SK-N-SH treated with all-trans-retinoic acid at 6 μM for 48 hours (cell line): ENCODE measurements around the gene DPYD.

Experiments used
- ATAC-seq: fragments of 200-7000 bp; cut with Tn5 transposase; 3 replicates; pipeline ENCODE4 v1.9.1; 2020; ENCODE audit warnings: mild to moderate bottlenecking, moderate library complexity
- BACH2 ChIP-seq: fragments of 250-450 bp; sonication (Bioruptor Pico); IDR thresholded peaks from 2 replicates; pipeline ENCODE4 v1.9.0; 2021; ENCODE audit warnings: mild to moderate bottlenecking, borderline replicate concordance
- CSDC2 ChIP-seq: fragments of 250-450 bp; sonication (Bioruptor Pico); IDR thresholded peaks from 2 replicates; pipeline ENCODE4 v1.5.0; 2020; ENCODE audit warnings: mild to moderate bottlenecking, moderate library complexity
- GLIS3 ChIP-seq: fragments of 250-450 bp; sonication (Bioruptor Pico); IDR thresholded peaks from 2 replicates; pipeline ENCODE4 v1.5.0; 2020; ENCODE audit warnings: mild to moderate bottlenecking, moderate library complexity
- ISL1 ChIP-seq: fragments of 250-450 bp; sonication (Bioruptor Pico); IDR thresholded peaks from 2 replicates; pipeline ENCODE4 v2.1.2; 2022; ENCODE audit warnings: mild to moderate bottlenecking, moderate library complexity
- OSR1 ChIP-seq: fragments of 250-450 bp; sonication (Bioruptor Pico); IDR thresholded peaks from 2 replicates; pipeline ENCODE4 v1.8.0; 2022; ENCODE audit warnings: moderate library complexity, mild to moderate bottlenecking, inconsistent platforms
- PPARA ChIP-seq: fragments of 250-450 bp; sonication (Bioruptor Pico); IDR thresholded peaks from 2 replicates; pipeline ENCODE4 v1.5.0; 2020; ENCODE audit warnings: mild to moderate bottlenecking, borderline replicate concordance
- RARB ChIP-seq: fragments of 250-450 bp; sonication (Bioruptor Pico); IDR thresholded peaks from 2 replicates; pipeline ENCODE4 v1.8.0; 2021; ENCODE audit warnings: mild to moderate bottlenecking, moderate library complexity
- SNAI2 ChIP-seq: fragments of 250-450 bp; sonication (Bioruptor Pico); IDR thresholded peaks from 2 replicates; pipeline ENCODE4 v1.5.0; 2020; ENCODE audit warnings: mild to moderate bottlenecking, moderate library complexity
- TOX ChIP-seq: fragments of 250-450 bp; sonication (Bioruptor Pico); IDR thresholded peaks from 2 replicates; pipeline ENCODE4 v1.8.0; 2021; ENCODE audit warnings: mild to moderate bottlenecking, moderate library complexity, borderline replicate concordance
- ZC3H10 ChIP-seq: fragments of 250-450 bp; sonication (Bioruptor Pico); IDR thresholded peaks from 2 replicates; pipeline ENCODE4 v1.5.1; 2021; ENCODE audit warnings: mild to moderate bottlenecking, moderate library complexity
- ZFP3 ChIP-seq: fragments of 250-450 bp; sonication (Bioruptor Pico); IDR thresholded peaks from 2 replicates; pipeline ENCODE4 v1.5.0; 2020; ENCODE audit warnings: mild to moderate bottlenecking, moderate library complexity
- ZFP30 ChIP-seq: fragments of 450-650 bp; formaldehyde crosslinking; IDR thresholded peaks from 2 replicates; pipeline ENCODE4 v1.5.0; 2022; ENCODE audit warnings: mild to moderate bottlenecking, moderate library complexity
- ZNF565 ChIP-seq: fragments of 450-650 bp; formaldehyde crosslinking; conservative IDR thresholded peaks from 2 replicates; pipeline ENCODE4 v1.5.0; 2020; ENCODE audit warnings: low read depth, mild to moderate bottlenecking, moderate library complexity
- ZNF70 ChIP-seq: fragments of 450-650 bp; formaldehyde crosslinking; IDR thresholded peaks from 2 replicates; pipeline ENCODE4 v1.5.0; 2020; ENCODE audit warnings: mild to moderate bottlenecking, moderate library complexity
- ZNF8 ChIP-seq: fragments of 450-650 bp; formaldehyde crosslinking; IDR thresholded peaks from 2 replicates; pipeline ENCODE4 v1.5.0; 2020; ENCODE audit warnings: mild to moderate bottlenecking, moderate library complexity
- TF ChIP-seq, protein P1 (sequence below): fragments of 250-450 bp; sonication (Bioruptor Pico); IDR thresholded peaks from 2 replicates; pipeline ENCODE4 v1.5.1; 2020; ENCODE audit warnings: low read depth, mild to moderate bottlenecking, moderate library complexity
- TF ChIP-seq, protein P2 (sequence below): fragments of 250-450 bp; sonication (Bioruptor Pico); IDR thresholded peaks from 2 replicates; pipeline ENCODE4 v1.8.0; 2020; ENCODE audit warnings: mild to moderate bottlenecking, moderate library complexity, borderline replicate concordance
- TF ChIP-seq, protein P3 (sequence below): fragments of 250-450 bp; sonication (Bioruptor Pico); IDR thresholded peaks from 2 replicates; pipeline ENCODE4 v1.5.1; 2021; ENCODE audit warnings: mild to moderate bottlenecking, moderate library complexity
- TF ChIP-seq, protein P4 (sequence below): fragments of 250-450 bp; sonication (Bioruptor Pico); IDR thresholded peaks from 2 replicates; pipeline ENCODE4 v1.8.0; 2021; ENCODE audit warnings: low read depth, mild to moderate bottlenecking, moderate library complexity, borderline replicate concordance

Gene DPYD

DNA sequence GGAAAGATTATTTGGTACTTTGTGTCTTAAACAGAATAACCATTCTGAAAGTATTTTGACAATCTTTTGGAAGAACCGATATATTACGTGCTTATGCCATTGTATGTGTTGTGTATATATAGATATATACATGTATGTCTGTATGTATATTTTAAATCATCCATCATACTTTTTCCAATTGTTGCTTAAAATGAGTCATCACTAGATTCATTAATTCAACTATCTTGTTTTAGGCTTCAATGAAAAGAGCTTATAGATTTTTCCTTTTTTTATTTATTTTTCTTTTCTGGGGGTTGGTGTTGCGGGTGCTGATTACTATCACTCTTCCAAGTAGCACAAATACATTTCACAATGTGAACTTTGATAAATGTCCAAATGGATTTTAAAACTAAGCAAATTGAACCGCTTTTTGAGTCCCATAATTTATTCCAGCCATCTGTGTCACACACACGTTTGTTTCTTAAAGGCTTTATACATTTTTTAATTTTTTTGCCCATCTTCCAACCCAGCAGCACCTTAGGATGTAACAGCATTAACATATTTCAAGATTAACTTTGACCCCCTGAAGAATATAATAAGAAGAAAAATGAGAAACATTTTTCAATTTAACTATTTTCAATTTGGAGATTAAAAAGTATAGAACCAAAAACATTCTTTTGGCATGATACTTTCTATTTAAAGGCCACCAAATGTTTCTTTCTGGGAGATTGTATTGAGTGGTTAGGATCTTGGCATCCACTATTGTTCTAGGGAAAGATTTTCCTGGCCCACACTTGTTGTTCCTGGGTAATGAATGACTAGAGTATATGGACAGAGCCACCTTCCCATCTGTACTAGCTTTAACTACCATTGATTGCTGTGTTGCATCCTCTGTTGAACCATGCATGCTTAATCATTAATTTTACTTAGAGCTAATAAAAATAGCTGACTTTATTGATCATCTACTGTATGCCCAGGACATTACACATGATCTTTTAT lies 9.3 kb upstream of the DPYD start (continued):
- TF ChIP-seq, protein P1, sequence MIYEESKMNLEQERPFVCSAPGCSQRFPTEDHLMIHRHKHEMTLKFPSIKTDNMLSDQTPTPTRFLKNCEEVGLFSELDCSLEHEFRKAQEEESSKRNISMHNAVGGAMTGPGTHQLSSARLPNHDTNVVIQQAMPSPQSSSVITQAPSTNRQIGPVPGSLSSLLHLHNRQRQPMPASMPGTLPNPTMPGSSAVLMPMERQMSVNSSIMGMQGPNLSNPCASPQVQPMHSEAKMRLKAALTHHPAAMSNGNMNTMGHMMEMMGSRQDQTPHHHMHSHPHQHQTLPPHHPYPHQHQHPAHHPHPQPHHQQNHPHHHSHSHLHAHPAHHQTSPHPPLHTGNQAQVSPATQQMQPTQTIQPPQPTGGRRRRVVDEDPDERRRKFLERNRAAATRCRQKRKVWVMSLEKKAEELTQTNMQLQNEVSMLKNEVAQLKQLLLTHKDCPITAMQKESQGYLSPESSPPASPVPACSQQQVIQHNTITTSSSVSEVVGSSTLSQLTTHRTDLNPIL (CRISPR knock-in tag) = no peak
- no peak for TF ChIP-seq ISL1 (CRISPR knock-in tag)
- no peak for TF ChIP-seq OSR1 (CRISPR knock-in tag)
- no peak for TF ChIP-seq ZNF565 (CRISPR knock-in tag)
- no peak for TF ChIP-seq ZFP3
- no peak for TF ChIP-seq TOX (CRISPR knock-in tag)
- TF ChIP-seq GLIS3 (CRISPR knock-in tag) = no peak
- TF ChIP-seq ZFP30 = no peak
- no peak for TF ChIP-seq ZNF8 (CRISPR knock-in tag)

DNA sequence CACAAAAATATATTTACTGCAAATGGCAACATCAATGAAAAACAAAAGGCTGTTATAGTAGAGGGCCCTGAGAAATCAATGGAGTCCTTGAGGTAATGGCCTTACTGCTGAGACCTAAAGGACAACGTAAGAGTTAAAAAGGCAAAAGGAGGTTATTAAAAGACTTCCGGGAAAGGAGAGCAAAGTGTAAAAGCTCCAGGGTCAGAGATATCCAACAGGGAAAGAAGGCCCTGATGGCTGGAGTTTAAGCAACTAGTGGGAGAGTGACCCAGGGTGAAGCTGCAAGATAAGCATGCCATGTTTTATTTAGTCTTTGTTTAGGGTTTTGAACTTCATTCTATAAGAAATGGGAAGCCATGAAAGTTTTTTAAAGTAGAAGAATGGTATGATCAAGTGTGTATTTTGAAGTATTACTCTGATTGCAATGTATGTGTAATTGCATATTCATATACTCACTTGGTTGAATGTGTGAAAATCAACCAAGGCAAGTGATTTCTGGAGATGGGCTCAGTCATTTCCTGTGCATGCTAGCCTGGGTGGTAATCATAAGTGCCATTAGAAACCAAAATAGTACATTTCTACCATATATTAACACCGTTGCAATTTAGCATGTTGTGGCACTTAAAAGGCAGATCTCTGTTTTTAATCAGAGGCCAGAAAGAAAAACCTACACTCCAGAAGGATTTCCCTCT lies 5.3 kb upstream of the DPYD start:
- ATAC-seq = no peak
- TF ChIP-seq CSDC2 (CRISPR knock-in tag) (no peak), ZNF70 (CRISPR knock-in tag) (no peak), TOX (CRISPR knock-in tag) (no peak), ZFP3 (no peak)
- TF ChIP-seq, protein P2, sequence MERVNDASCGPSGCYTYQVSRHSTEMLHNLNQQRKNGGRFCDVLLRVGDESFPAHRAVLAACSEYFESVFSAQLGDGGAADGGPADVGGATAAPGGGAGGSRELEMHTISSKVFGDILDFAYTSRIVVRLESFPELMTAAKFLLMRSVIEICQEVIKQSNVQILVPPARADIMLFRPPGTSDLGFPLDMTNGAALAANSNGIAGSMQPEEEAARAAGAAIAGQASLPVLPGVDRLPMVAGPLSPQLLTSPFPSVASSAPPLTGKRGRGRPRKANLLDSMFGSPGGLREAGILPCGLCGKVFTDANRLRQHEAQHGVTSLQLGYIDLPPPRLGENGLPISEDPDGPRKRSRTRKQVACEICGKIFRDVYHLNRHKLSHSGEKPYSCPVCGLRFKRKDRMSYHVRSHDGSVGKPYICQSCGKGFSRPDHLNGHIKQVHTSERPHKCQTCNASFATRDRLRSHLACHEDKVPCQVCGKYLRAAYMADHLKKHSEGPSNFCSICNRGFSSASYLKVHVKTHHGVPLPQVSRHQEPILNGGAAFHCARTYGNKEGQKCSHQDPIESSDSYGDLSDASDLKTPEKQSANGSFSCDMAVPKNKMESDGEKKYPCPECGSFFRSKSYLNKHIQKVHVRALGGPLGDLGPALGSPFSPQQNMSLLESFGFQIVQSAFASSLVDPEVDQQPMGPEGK (CRISPR knock-in tag) = no peak

DNA sequence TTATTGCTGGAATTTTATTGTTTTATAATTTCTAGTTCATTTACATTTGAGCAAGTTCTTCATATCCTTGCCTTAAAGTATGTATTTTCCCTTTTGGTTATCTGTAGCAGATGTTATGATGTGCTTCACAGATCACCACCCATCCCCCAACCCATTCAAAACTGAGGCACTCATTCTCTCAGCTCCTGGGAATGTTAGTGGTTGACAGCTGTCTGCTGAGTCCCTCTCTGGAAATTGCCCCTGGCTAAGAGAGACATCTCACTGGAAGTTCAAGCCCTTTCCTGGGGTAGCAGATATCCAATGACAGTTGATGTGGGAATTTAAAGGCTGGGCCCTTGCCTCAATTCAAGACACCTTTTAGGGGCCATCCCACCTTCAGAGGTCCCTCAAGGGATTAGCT lies 4.3 kb upstream of the DPYD start:
- no peak for ATAC-seq

DNA sequence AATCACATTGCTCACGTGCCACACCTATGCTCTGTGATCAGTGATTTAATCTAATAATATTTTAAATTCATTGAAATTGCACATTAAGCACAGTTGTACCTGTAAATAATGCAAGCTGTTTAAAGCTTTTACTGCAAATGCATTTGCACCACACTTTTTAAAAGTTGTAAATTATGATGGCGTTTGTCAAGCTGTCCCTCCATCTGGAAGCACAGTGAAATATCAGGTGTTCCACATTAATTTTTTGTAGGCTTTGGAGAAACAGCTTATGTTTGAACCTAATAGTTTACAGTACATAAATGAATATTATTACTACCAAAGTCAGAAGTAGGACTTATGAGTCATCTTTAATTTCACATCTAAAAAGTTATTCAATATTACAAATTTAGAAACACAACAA lies 3.0 kb upstream of the DPYD start:
- TF ChIP-seq ZC3H10 (CRISPR knock-in tag) = no peak
- TF ChIP-seq ISL1 (CRISPR knock-in tag) = no peak
- no peak for TF ChIP-seq PPARA (CRISPR knock-in tag)
- TF ChIP-seq, protein P1 (CRISPR knock-in tag) = no peak
- TF ChIP-seq GLIS3 (CRISPR knock-in tag) = no peak
- TF ChIP-seq, protein P2 (CRISPR knock-in tag) = no peak
- TF ChIP-seq RARB (CRISPR knock-in tag) = no peak
- TF ChIP-seq TOX (CRISPR knock-in tag) = no peak
- no peak for TF ChIP-seq ZNF8 (CRISPR knock-in tag)
- TF ChIP-seq, protein P3, sequence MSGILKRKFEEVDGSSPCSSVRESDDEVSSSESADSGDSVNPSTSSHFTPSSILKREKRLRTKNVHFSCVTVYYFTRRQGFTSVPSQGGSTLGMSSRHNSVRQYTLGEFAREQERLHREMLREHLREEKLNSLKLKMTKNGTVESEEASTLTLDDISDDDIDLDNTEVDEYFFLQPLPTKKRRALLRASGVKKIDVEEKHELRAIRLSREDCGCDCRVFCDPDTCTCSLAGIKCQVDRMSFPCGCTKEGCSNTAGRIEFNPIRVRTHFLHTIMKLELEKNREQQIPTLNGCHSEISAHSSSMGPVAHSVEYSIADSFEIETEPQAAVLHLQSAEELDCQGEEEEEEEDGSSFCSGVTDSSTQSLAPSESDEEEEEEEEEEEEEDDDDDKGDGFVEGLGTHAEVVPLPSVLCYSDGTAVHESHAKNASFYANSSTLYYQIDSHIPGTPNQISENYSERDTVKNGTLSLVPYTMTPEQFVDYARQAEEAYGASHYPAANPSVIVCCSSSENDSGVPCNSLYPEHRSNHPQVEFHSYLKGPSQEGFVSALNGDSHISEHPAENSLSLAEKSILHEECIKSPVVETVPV (CRISPR knock-in tag) = no peak
- no peak for TF ChIP-seq SNAI2 (CRISPR knock-in tag)
- no peak for TF ChIP-seq CSDC2 (CRISPR knock-in tag)
- TF ChIP-seq BACH2 (CRISPR knock-in tag) = no peak
- ATAC-seq = no peak

More for the DNA sequence above, 4.3 kb upstream of the DPYD start:
- no peak for TF ChIP-seq ISL1 (CRISPR knock-in tag)
- no peak for TF ChIP-seq GLIS3 (CRISPR knock-in tag)
- no peak for TF ChIP-seq ZNF565 (CRISPR knock-in tag)
- TF ChIP-seq SNAI2 (CRISPR knock-in tag) = no peak
- no peak for TF ChIP-seq CSDC2 (CRISPR knock-in tag)
- no peak for TF ChIP-seq ZNF8 (CRISPR knock-in tag)
- TF ChIP-seq ZNF70 (CRISPR knock-in tag) = no peak
- TF ChIP-seq, protein P4, sequence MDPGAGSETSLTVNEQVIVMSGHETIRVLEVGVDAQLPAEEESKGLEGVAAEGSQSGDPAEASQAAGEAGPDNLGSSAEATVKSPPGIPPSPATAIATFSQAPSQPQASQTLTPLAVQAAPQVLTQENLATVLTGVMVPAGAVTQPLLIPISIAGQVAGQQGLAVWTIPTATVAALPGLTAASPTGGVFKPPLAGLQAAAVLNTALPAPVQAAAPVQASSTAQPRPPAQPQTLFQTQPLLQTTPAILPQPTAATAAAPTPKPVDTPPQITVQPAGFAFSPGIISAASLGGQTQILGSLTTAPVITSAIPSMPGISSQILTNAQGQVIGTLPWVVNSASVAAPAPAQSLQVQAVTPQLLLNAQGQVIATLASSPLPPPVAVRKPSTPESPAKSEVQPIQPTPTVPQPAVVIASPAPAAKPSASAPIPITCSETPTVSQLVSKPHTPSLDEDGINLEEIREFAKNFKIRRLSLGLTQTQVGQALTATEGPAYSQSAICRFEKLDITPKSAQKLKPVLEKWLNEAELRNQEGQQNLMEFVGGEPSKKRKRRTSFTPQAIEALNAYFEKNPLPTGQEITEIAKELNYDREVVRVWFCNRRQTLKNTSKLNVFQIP (CRISPR knock-in tag) = no peak
- TF ChIP-seq ZFP30 = no peak
- TF ChIP-seq, protein P3 (CRISPR knock-in tag) = no peak
- TF ChIP-seq ZFP3 = no peak
